HG03521 (cell line): ENCODE measurements around the gene ACSL1.
"Not testable (repeated sequence)": the region's sequence is repeated elsewhere in the genome, so short reads cannot be mapped to it uniquely, and the experiment has no call there.

Source experiments
- ATAC-seq: cut with Tn5 transposase; IDR thresholded peaks from one replicate; pipeline ENCODE4 v1.9.1; 2021; ENCODE audit warnings: mild to moderate bottlenecking, moderate library complexity; ENCODE audit not compliant: unreplicated experiment

Gene ACSL1

GRCh38 chr4:184792950-184793555 lies 32.7 kb downstream of the ACSL1 start:
- no peak for ATAC-seq

- ATAC-seq: no peak
Measured at GRCh38 chr4:184792334-184792733, 33.4 kb downstream of the ACSL1 start.

GRCh38 chr4:184790826-184791225 lies 34.9 kb downstream of the ACSL1 start:
- no peak for ATAC-seq

- no peak for ATAC-seq
Measured at GRCh38 chr4:184787766-184788503, 37.8 kb downstream of the ACSL1 start.

GRCh38 chr4:184785813-184786212 lies 40.0 kb downstream of the ACSL1 start:
- no peak for ATAC-seq

GRCh38 chr4:184784628-184785257 lies 41.0 kb downstream of the ACSL1 start:
- ATAC-seq: no peak

- ATAC-seq: no peak
Measured at GRCh38 chr4:184782731-184783373, 42.9 kb downstream of the ACSL1 start.

GRCh38 chr4:184779160-184779559 lies 46.6 kb downstream of the ACSL1 start:
- not testable (repeated sequence) for ATAC-seq

GRCh38 chr4:184778325-184778724 lies 47.4 kb downstream of the ACSL1 start:
- ATAC-seq: no peak

- no peak for ATAC-seq
Measured at GRCh38 chr4:184776821-184777220, 48.9 kb downstream of the ACSL1 start.

GRCh38 chr4:184775854-184776555 lies 49.8 kb downstream of the ACSL1 start:
- ATAC-seq: no peak

GRCh38 chr4:184774152-184774551 lies 51.6 kb downstream of the ACSL1 start:
- ATAC-seq: no peak

GRCh38 chr4:184771416-184771815 lies 54.4 kb downstream of the ACSL1 start:
- no peak for ATAC-seq

- ATAC-seq: no peak
Measured at GRCh38 chr4:184769141-184769765, 56.5 kb downstream of the ACSL1 start.

- no peak for ATAC-seq
Measured at GRCh38 chr4:184768296-184768695, 57.5 kb downstream of the ACSL1 start.

- no peak for ATAC-seq
Measured at GRCh38 chr4:184766446-184766845, 59.3 kb downstream of the ACSL1 start.

- no peak for ATAC-seq
Measured at GRCh38 chr4:184765473-184766340, 60.1 kb downstream of the ACSL1 start.

- no peak for ATAC-seq
Measured at GRCh38 chr4:184764601-184765000, 61.2 kb downstream of the ACSL1 start.

- no peak for ATAC-seq
Measured at GRCh38 chr4:184763150-184763780, 62.5 kb downstream of the ACSL1 start.
